ENCODE measurements around the gene TRAPPC5. TPM values are rescaled to one million over a fixed set of nuclear protein-coding genes. Genes with fewer than 3 reads are reported as not detected.

Gene TRAPPC5
- total and polyA plus RNA-seq, 10 of the 15 experiments (the other 5 are each of a cell fraction or from before 2014, with no cell fraction given) = 4.2 to 210 (median 89.1) TPM

GRCh38 chr19:7692417-7693088, 11.9 kb downstream of the TRAPPC5 start (continued):
- peak; percentile 71; the same call in 1 of the 2 replicates for TF ChIP-seq RELB (IDR thresholded peaks at IDR 0.05; ENCODE audit: low read depth)
- TF ChIP-seq PKNOX1 (IDR thresholded peaks at IDR 0.05) = peak; percentile 78
- TF ChIP-seq ZNF207 (IDR thresholded peaks at IDR 0.05; ENCODE audit: borderline replicate concordance) = peak; percentile 25; the same call in 1 of the 2 replicates
- TF ChIP-seq CREM (IDR thresholded peaks at IDR 0.05; ENCODE audit: low read depth) = no peak
- no peak for TF ChIP-seq SMAD5 (IDR thresholded peaks at IDR 0.05; ENCODE audit: low read depth)

- peak overlapping the region; percentile 61 for H3K4me3 ChIP-seq
- TF ChIP-seq SUPT20H (IDR thresholded peaks at IDR 0.05; ENCODE audit: borderline replicate concordance, control insufficient read depth, low read depth, low read length) = no peak
- TF ChIP-seq SMC3 (IDR thresholded peaks at IDR 0.05; ENCODE audit: borderline replicate concordance, low read length) = no peak
- TF ChIP-seq ZNF207 (IDR thresholded peaks at IDR 0.05; ENCODE audit: borderline replicate concordance) = no peak
- no peak for TF ChIP-seq TCF7 (IDR thresholded peaks at IDR 0.05; ENCODE audit: borderline replicate concordance)
- TF ChIP-seq JUNB (IDR thresholded peaks at IDR 0.05) = no peak
- no peak for TF ChIP-seq SIX5 (IDR thresholded peaks at IDR 0.05; ENCODE audit: low read depth, low read length, severe bottlenecking)
- TF ChIP-seq BCLAF1 (IDR thresholded peaks at IDR 0.05) = no peak
- peak; percentile 13 for TF ChIP-seq RELA (IDR thresholded peaks at IDR 0.05; ENCODE audit: borderline replicate concordance, partially characterized antibody)
- 0 out of 2 replicates have a peak, but pooled peaks have one; percentile 48 for TF ChIP-seq CREB1 (IDR thresholded peaks at IDR 0.05; ENCODE audit: low read depth)
Observed at GRCh38 chr19:7694499-7694898, 13.9 kb downstream of the TRAPPC5 start.

More at GRCh38 chr19:7694499-7694898, 13.9 kb downstream of the TRAPPC5 start:
- H3K4me2 ChIP-seq (ENCODE audit: control insufficient read depth, insufficient read depth) = peak overlapping the region; percentile 90
- H3K9ac ChIP-seq (ENCODE audit: control insufficient read depth, insufficient read depth, low read length) = peak overlapping the region; percentile 32
- no peak for FAIRE-seq
- peak; percentile 45 for ATAC-seq
- peak overlapping the region; percentile 70 for H3K27ac ChIP-seq (ENCODE audit: control insufficient read depth, insufficient read depth)
- H3K27me3 ChIP-seq (replicated peaks in 1 of 2; ENCODE audit: control insufficient read depth in 2 of 2, insufficient read depth in 2 of 2, low read length in 1 of 2) = no peaks in the 10 kb centered on the region
- POLR2A ChIA-PET = interaction anchor here (0.7 to 1.6 kb wide), 4 partner anchors 9 to 16 kb away, joined by 3 to 7 read pairs (median 3); no protein-coding TSS in a partner anchor
- peaks cover 36% of the 10 kb centered on the region for H3K4me1 ChIP-seq (ENCODE audit: control insufficient read depth, insufficient read depth, low read length)
- peaks cover 20 to 24% of the 10 kb centered on the region in 2 experiments; a peak in 3 of 4 replicates for H3K36me3 ChIP-seq (ENCODE audit: control insufficient read depth in 2 of 2, insufficient read depth in 2 of 2, low read length in 1 of 2)
- H3K9me3 ChIP-seq (replicated peaks; ENCODE audit: control insufficient read depth, insufficient read depth, low read length) = peaks cover 5% of the 10 kb centered on the region; the same call in 1 of the 3 replicates
- RAD21 ChIA-PET (ENCODE audit: unreplicated experiment) = interaction anchor here (0.6 to 1.8 kb wide), 2 partner anchors 11 to 124 kb away, joined by 3 to 6 read pairs; no protein-coding TSS in a partner anchor
- CTCF ChIA-PET = no interaction called here
- DNase-seq (ENCODE audit: low read depth, low spot score) = no peak
- H2AFZ ChIP-seq (ENCODE audit: control insufficient read depth, low read depth, low read length) = no peak overlapping the region
- no peaks in the 10 kb centered on the region; the same call in 1 of the 2 replicates for H4K20me1 ChIP-seq (ENCODE audit: control insufficient read depth, insufficient read depth)
- SMC1A ChIA-PET (ENCODE audit: uncharacterized antibody, unreplicated experiment) = interaction anchor here (0.5 to 1.3 kb wide), 2 partner anchors 10 to 137 kb away, joined by 3 read pairs; no protein-coding TSS in a partner anchor
- in situ Hi-C loops (cut with MboI) (no loop called here), intact Hi-C loops (cut with micrococcal nuclease; ENCODE audit: unreplicated experiment) (loop anchor here (5.0 kb wide), 1 partner anchor 58 kb away; no protein-coding TSS in a partner anchor)
- no TSS peak for BruUV-seq (replicated peaks)
- peaks cover 84% of the 10 kb centered on the region for H3K79me2 ChIP-seq (ENCODE audit: control insufficient read depth, insufficient read depth, low read length)
- 0% methylated on average over 3 of the region's 4 CpGs for WGBS (ENCODE audit: insufficient coverage, insufficient replicate concordance, low lambda C conversion rate, missing lambda C conversion rate)

Data from GM12878 (cell line).